Stimulated activated CD4-positive, alpha-beta T cell treated with anti-CD3 and anti-CD28 coated beads, TNF-alpha, amount 100 ng/mL, for 48 hours (primary cell): Measurements from ENCODE around the gene C1orf56.
A peak's percentile ranks its signal among the peaks of the same experiment; 100 is the strongest.

ENCODE experiments used
- DNase-seq, 3 donors: peaks; one replicate each; pipeline ENCODE4 v3.0.0-alpha.2; 2020; ENCODE audit warnings: low read depth in 3 of 3

The C1orf56 gene

GRCh38 chr1:151047591-151047924 lies at the start of gene C1orf56:
TSS of gene C1orf56 (plus strand) at chr1:151047751. CDS start at chr1:151047848, 97 bp downstream.
- DNase-seq, result no peak

GRCh38 chr1:150997949-150998348 lies 49.6 kb upstream of the C1orf56 start:
- DNase-seq, result no peak

GRCh38 chr1:150999051-150999674 lies 48.4 kb upstream of the C1orf56 start:
- DNase-seq, result no peak

GRCh38 chr1:150999926-151000325 lies 47.6 kb upstream of the C1orf56 start:
- no peak for DNase-seq

GRCh38 chr1:151000408-151000807 lies 47.1 kb upstream of the C1orf56 start:
- DNase-seq, result no peak

- DNase-seq, result no peak
Measured at GRCh38 chr1:151001602-151002001, 45.9 kb upstream of the C1orf56 start.

- DNase-seq, result no peak
Measured at GRCh38 chr1:151002051-151002450, 45.5 kb upstream of the C1orf56 start.

GRCh38 chr1:151002611-151003010 lies 44.9 kb upstream of the C1orf56 start:
- DNase-seq, result no peak

- no peak for DNase-seq
Measured at GRCh38 chr1:151003180-151003579, 44.4 kb upstream of the C1orf56 start.

GRCh38 chr1:151005729-151006319 lies 41.7 kb upstream of the C1orf56 start:
- DNase-seq, result no peak

- peak in 1 of 3 donors; percentile 32 for DNase-seq
Measured at GRCh38 chr1:151006327-151007052, 41.1 kb upstream of the C1orf56 start, which contains the start of gene MINDY1. TSS of gene MINDY1 (minus strand) at chr1:151006902. CDS start at chr1:151002617, 4,285 bp downstream.

GRCh38 chr1:151007853-151008243 lies 39.7 kb upstream of the C1orf56 start:
- DNase-seq, result no peak

- peak; percentile 93 to 98 (median 95) for DNase-seq
Measured at GRCh38 chr1:151008244-151009205, 39.0 kb upstream of the C1orf56 start, which contains the start of gene PRUNE1. TSS of gene PRUNE1 (plus strand) at chr1:151008449. CDS start at chr1:151008633, 184 bp downstream.

GRCh38 chr1:151009206-151009587 lies 38.4 kb upstream of the C1orf56 start:
- DNase-seq, result no peak

- no peak for DNase-seq
Measured at GRCh38 chr1:151009674-151010345, 37.7 kb upstream of the C1orf56 start.

GRCh38 chr1:151010346-151010726 lies 37.2 kb upstream of the C1orf56 start:
- no peak for DNase-seq

- no peak for DNase-seq
Measured at GRCh38 chr1:151011154-151011850, 36.2 kb upstream of the C1orf56 start.

- DNase-seq, result no peak
Measured at GRCh38 chr1:151012684-151013471, 34.7 kb upstream of the C1orf56 start.

GRCh38 chr1:151013518-151013917 lies 34.0 kb upstream of the C1orf56 start:
- DNase-seq, result no peak
